ENCODE data around the gene KCNJ18. TPM values are rescaled to one million over a fixed set of nuclear protein-coding genes. Genes with fewer than 3 reads are reported as not detected.
"Not testable (repeated sequence)": the region's sequence is repeated elsewhere in the genome, so short reads cannot be mapped to it uniquely, and the experiment has no call there.

The KCNJ18 gene
- total RNA-seq, 1 experiment from 2014 or later = not detected

DNA sequence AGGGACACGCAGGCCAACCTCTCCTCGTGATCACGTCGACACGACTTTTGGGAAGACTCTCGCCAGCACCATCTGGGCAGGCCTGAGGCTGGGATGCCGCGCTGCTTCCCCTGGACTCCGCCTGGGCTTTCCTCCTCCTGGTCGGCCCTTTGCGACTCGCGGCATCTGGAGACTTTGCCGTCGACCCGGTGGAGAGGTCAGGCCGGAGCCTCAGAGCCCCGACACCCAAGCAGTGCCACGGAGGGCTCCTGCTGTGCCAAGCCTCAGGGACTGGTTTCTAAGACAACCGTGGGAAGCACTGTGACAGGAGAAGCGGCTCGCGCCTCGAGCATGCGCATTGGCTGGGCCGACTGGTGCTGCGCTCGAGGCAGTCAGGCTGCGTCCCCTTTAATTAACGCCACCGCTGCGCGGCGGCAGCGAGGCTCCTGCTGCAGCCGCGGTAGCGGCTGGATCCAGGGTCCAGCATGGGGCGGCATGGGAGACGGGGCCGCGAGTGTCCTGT lies 11.4 kb upstream of the KCNJ18 start:
- not testable (repeated sequence) for H3K4me2 ChIP-seq (ENCODE audit: low read depth, low read length, poor library complexity, severe bottlenecking); H4K20me1 ChIP-seq (ENCODE audit: insufficient read depth, low read depth, low read length); H3K9ac ChIP-seq (ENCODE audit: low read length); H3K4me3 ChIP-seq (ENCODE audit: low read length); H3K27me3 ChIP-seq (ENCODE audit: low read length); H3K9me2 ChIP-seq (replicated peaks; ENCODE audit: insufficient read depth, low read length); H3K4me1 ChIP-seq (ENCODE audit: low read length); H3K27ac ChIP-seq (ENCODE audit: low read length); H3K79me2 ChIP-seq (ENCODE audit: low read length); H2AFZ ChIP-seq (ENCODE audit: low read length); H3K9me3 ChIP-seq (ENCODE audit: low read length); H3K36me3 ChIP-seq (ENCODE audit: insufficient read depth, low read length)
- peak; percentile 27 for DNase-seq

DNA sequence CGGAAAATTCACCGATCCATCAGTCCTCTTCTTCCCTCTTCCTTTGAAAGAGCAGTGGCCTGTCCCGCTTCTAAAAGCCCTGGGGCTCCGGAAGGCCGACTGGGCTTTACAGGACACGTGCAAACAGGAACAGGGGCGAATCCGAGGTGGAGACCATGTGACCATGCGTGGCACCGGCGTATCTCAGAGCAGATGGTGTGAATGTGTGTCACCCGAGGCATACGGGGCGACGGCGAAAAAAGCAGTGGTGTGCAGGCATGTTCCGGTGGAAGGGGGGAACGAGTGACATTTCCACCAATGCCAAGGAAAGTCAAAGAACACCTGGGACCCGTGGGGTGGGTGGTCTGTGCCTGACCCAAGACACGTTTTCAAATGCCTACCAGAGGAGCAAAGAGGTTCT lies 10.7 kb upstream of the KCNJ18 start:
- not testable (repeated sequence) for H3K9ac ChIP-seq (ENCODE audit: low read length)

DNA sequence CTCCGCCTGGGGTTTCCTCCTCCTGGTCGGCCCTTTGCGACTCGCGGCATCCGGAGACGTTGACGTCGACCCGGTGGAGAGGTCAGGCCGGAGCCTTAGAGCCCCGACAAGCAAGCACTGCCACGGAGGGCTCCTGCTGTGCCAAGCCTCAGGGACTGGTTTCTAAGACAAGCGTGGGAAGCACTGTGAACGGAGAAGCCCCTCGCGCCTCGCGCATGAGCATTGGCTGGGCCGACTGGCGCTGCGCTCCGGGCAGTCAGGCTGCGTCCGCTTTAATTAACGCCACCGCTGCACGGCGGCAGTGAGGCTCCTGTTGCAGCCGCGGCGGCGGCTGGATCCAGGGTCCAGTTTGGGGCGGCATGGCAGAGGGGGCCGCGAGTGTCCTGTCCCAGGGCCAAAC lies 10.2 kb upstream of the KCNJ18 start:
- not testable (repeated sequence) for H3K4me3 ChIP-seq (ENCODE audit: low read length); H4K20me1 ChIP-seq (ENCODE audit: insufficient read depth, low read depth, low read length); H2AFZ ChIP-seq (ENCODE audit: low read length); H3K36me3 ChIP-seq (ENCODE audit: insufficient read depth, low read length); H3K9me3 ChIP-seq (ENCODE audit: low read length); H3K4me1 ChIP-seq (ENCODE audit: low read length); H3K79me2 ChIP-seq (ENCODE audit: low read length); H3K9ac ChIP-seq (ENCODE audit: low read length); H3K27ac ChIP-seq (ENCODE audit: low read length); H3K9me2 ChIP-seq (replicated peaks; ENCODE audit: insufficient read depth, low read length); H3K4me2 ChIP-seq (ENCODE audit: low read depth, low read length, poor library complexity, severe bottlenecking); DNase-seq; H3K27me3 ChIP-seq (ENCODE audit: low read length)

More for the DNA sequence above, 10.7 kb upstream of the KCNJ18 start:
- not testable (repeated sequence) for H3K4me1 ChIP-seq (ENCODE audit: low read length); H2AFZ ChIP-seq (ENCODE audit: low read length); H3K79me2 ChIP-seq (ENCODE audit: low read length); H3K27ac ChIP-seq (ENCODE audit: low read length); H3K36me3 ChIP-seq (ENCODE audit: insufficient read depth, low read length); H3K27me3 ChIP-seq (ENCODE audit: low read length); H4K20me1 ChIP-seq (ENCODE audit: insufficient read depth, low read depth, low read length); H3K4me2 ChIP-seq (ENCODE audit: low read depth, low read length, poor library complexity, severe bottlenecking); H3K9me3 ChIP-seq (ENCODE audit: low read length); H3K9me2 ChIP-seq (replicated peaks; ENCODE audit: insufficient read depth, low read length); DNase-seq; H3K4me3 ChIP-seq (ENCODE audit: low read length)

GRCh38 chr17:21683142-21683712 lies 9.1 kb upstream of the KCNJ18 start:
- not testable (repeated sequence) for H2AFZ ChIP-seq (ENCODE audit: low read length); H3K9me3 ChIP-seq (ENCODE audit: low read length); H3K27me3 ChIP-seq (ENCODE audit: low read length); H3K36me3 ChIP-seq (ENCODE audit: insufficient read depth, low read length); H3K4me2 ChIP-seq (ENCODE audit: low read depth, low read length, poor library complexity, severe bottlenecking); DNase-seq; H4K20me1 ChIP-seq (ENCODE audit: insufficient read depth, low read depth, low read length); H3K4me3 ChIP-seq (ENCODE audit: low read length); H3K9me2 ChIP-seq (replicated peaks; ENCODE audit: insufficient read depth, low read length); H3K27ac ChIP-seq (ENCODE audit: low read length); H3K4me1 ChIP-seq (ENCODE audit: low read length); H3K79me2 ChIP-seq (ENCODE audit: low read length); H3K9ac ChIP-seq (ENCODE audit: low read length)

DNA sequence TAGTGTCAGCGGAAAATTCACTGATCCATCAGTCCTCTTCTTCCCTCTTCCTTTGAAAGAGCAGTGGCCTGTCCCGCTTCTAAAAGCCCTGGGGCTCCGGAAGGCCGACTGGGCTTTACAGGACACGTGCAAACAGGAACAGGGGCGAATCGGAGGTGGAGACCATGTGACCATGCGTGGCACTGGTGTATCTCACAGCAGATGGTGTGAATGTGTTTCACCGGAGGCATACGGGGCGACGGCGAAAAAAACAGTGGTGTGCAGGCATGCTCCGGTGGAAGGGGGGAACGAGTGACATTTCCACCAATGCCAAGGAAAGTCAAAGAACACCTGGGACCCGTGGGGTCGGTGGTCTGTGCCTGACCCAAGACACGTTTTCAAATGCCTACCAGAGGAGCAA lies 8.4 kb upstream of the KCNJ18 start:
- H3K9me2 ChIP-seq (replicated peaks; ENCODE audit: insufficient read depth, low read length); H4K20me1 ChIP-seq (ENCODE audit: insufficient read depth, low read depth, low read length); H3K9me3 ChIP-seq (ENCODE audit: low read length); H3K4me2 ChIP-seq (ENCODE audit: low read depth, low read length, poor library complexity, severe bottlenecking); H3K36me3 ChIP-seq (ENCODE audit: insufficient read depth, low read length); H3K4me3 ChIP-seq (ENCODE audit: low read length); H3K27ac ChIP-seq (ENCODE audit: low read length); H3K4me1 ChIP-seq (ENCODE audit: low read length); H3K27me3 ChIP-seq (ENCODE audit: low read length); H2AFZ ChIP-seq (ENCODE audit: low read length); H3K9ac ChIP-seq (ENCODE audit: low read length); DNase-seq; H3K79me2 ChIP-seq (ENCODE audit: low read length): not testable (repeated sequence)

GRCh38 chr17:21684384-21684783 lies 7.9 kb upstream of the KCNJ18 start:
- H3K27me3 ChIP-seq (ENCODE audit: low read length); DNase-seq; H3K9ac ChIP-seq (ENCODE audit: low read length); H4K20me1 ChIP-seq (ENCODE audit: insufficient read depth, low read depth, low read length); H3K36me3 ChIP-seq (ENCODE audit: insufficient read depth, low read length); H3K9me2 ChIP-seq (replicated peaks; ENCODE audit: insufficient read depth, low read length); H3K27ac ChIP-seq (ENCODE audit: low read length); H3K4me3 ChIP-seq (ENCODE audit: low read length); H3K4me2 ChIP-seq (ENCODE audit: low read depth, low read length, poor library complexity, severe bottlenecking); H3K4me1 ChIP-seq (ENCODE audit: low read length); H2AFZ ChIP-seq (ENCODE audit: low read length); H3K79me2 ChIP-seq (ENCODE audit: low read length); H3K9me3 ChIP-seq (ENCODE audit: low read length): not testable (repeated sequence)

- H3K27ac ChIP-seq (ENCODE audit: low read length); H3K9me2 ChIP-seq (replicated peaks; ENCODE audit: insufficient read depth, low read length); H3K36me3 ChIP-seq (ENCODE audit: insufficient read depth, low read length); H3K4me2 ChIP-seq (ENCODE audit: low read depth, low read length, poor library complexity, severe bottlenecking); H3K9me3 ChIP-seq (ENCODE audit: low read length); H2AFZ ChIP-seq (ENCODE audit: low read length); H3K27me3 ChIP-seq (ENCODE audit: low read length); H3K79me2 ChIP-seq (ENCODE audit: low read length); H3K4me1 ChIP-seq (ENCODE audit: low read length); H3K9ac ChIP-seq (ENCODE audit: low read length); H3K4me3 ChIP-seq (ENCODE audit: low read length); H4K20me1 ChIP-seq (ENCODE audit: insufficient read depth, low read depth, low read length): not testable (repeated sequence)
- peak; percentile 9 for DNase-seq
These were observed 7.1 kb upstream of the KCNJ18 start for GRCh38 chr17:21685061-21685795.

DNA sequence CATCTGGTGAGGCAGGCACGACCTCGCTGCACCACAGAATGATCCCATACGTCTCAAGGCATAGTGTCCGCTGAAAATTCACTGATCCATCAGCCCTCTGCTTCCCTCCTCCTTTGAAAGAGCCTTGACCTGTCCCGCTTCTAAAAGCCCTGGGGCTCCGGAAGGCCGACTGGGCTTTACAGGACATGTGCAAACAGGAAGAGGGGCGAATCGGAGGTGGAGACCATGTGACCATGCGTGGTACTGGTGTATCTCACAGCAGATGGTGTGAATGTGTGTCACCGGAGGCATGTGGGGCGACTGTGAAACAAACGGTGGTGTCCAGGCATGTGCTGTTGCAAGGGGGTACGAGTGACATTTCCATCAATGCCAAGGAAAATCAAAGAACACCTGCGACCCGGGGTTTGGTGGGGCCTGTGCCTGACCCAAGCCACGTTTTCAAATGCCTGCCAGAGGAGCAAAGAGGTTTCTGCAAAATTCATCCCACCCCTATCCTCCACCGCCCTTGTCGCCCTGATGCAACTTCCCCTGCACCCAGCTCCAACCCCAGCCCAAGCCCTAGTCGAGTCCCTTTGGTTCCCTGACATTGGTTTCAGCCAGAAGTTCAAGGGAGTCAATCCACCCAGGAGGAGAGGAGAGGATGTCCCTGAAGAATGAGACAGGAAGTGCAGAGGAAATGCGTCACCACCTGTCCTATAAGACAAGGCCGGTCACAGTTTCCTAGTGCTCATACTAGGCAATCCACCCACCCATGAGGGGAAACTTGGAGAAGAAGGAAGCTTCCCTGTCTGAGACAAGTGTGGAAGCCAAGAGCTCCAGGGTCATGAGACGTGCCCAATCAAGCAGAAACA lies 5.9 kb upstream of the KCNJ18 start:
- no peaks in the 10 kb centered on the region for H3K4me1 ChIP-seq (ENCODE audit: low read length)

More for the DNA sequence above, 5.9 kb upstream of the KCNJ18 start:
- Histone ChIP-seq H3K4me3 (ENCODE audit: low read length) (no peak overlapping the region), H3K27ac (ENCODE audit: low read length) (no peak overlapping the region), H3K79me2 (ENCODE audit: low read length) (no peaks in the 10 kb centered on the region), H2AFZ (ENCODE audit: low read length) (no peak overlapping the region), H3K4me2 (ENCODE audit: low read depth, low read length, poor library complexity, severe bottlenecking) (no peak overlapping the region), H3K27me3 (ENCODE audit: low read length) (no peaks in the 10 kb centered on the region), H3K36me3 (ENCODE audit: insufficient read depth, low read length) (no peaks in the 10 kb centered on the region), H3K9ac (ENCODE audit: low read length) (no peak overlapping the region), H3K9me3 (ENCODE audit: low read length) (no peaks in the 10 kb centered on the region), H4K20me1 (ENCODE audit: insufficient read depth, low read depth, low read length) (no peaks in the 10 kb centered on the region), H3K9me2 (replicated peaks; ENCODE audit: insufficient read depth, low read length) (no peaks in the 10 kb centered on the region)
- peak; percentile 33 for DNase-seq
